HG03378 (cell line): ENCODE results near the gene RYR3.

Experiments used
- ATAC-seq: cut with Tn5 transposase; IDR thresholded peaks from one replicate; pipeline ENCODE4 v1.9.1; 2021; ENCODE audit warnings: mild to moderate bottlenecking, moderate library complexity; ENCODE audit not compliant: unreplicated experiment

RYR3 gene

GRCh38 chr15:33380406-33380805, 69.6 kb downstream of the RYR3 start:
- ATAC-seq: no peak

- no peak for ATAC-seq
Measured at GRCh38 chr15:33382491-33382890, 71.7 kb downstream of the RYR3 start.

GRCh38 chr15:33384307-33384706, 73.5 kb downstream of the RYR3 start:
- no peak for ATAC-seq

- ATAC-seq: no peak
Measured at GRCh38 chr15:33392453-33392852, 81.7 kb downstream of the RYR3 start.

GRCh38 chr15:33393546-33393945, 82.8 kb downstream of the RYR3 start:
- ATAC-seq: no peak

- no peak for ATAC-seq
Measured at GRCh38 chr15:33395321-33395720, 84.6 kb downstream of the RYR3 start.

GRCh38 chr15:33395846-33396245, 85.1 kb downstream of the RYR3 start:
- no peak for ATAC-seq

GRCh38 chr15:33396475-33396874, 85.7 kb downstream of the RYR3 start:
- no peak for ATAC-seq

- ATAC-seq: no peak
Measured at GRCh38 chr15:33398555-33398954, 87.8 kb downstream of the RYR3 start.

GRCh38 chr15:33400941-33401340, 90.2 kb downstream of the RYR3 start:
- no peak for ATAC-seq

GRCh38 chr15:33402600-33402999, 91.8 kb downstream of the RYR3 start:
- no peak for ATAC-seq

GRCh38 chr15:33405096-33405495, 94.3 kb downstream of the RYR3 start:
- ATAC-seq: no peak

GRCh38 chr15:33411596-33412540, 101.1 kb downstream of the RYR3 start:
- ATAC-seq: no peak

GRCh38 chr15:33419701-33420100, 108.9 kb downstream of the RYR3 start:
- ATAC-seq: no peak

GRCh38 chr15:33424025-33424424, 113.3 kb downstream of the RYR3 start:
- ATAC-seq: no peak

GRCh38 chr15:33425142-33425541, 114.4 kb downstream of the RYR3 start:
- ATAC-seq: no peak

- no peak for ATAC-seq
Measured at GRCh38 chr15:33430577-33430976, 119.8 kb downstream of the RYR3 start.

GRCh38 chr15:33433821-33434220, 123.1 kb downstream of the RYR3 start:
- no peak for ATAC-seq

- ATAC-seq: no peak
Measured at GRCh38 chr15:33438396-33438795, 127.6 kb downstream of the RYR3 start.

- ATAC-seq: no peak
Measured at GRCh38 chr15:33440900-33441299, 130.1 kb downstream of the RYR3 start.

GRCh38 chr15:33442449-33442848, 131.7 kb downstream of the RYR3 start:
- no peak for ATAC-seq

GRCh38 chr15:33443708-33444107, 132.9 kb downstream of the RYR3 start:
- no peak for ATAC-seq

- no peak for ATAC-seq
Measured at GRCh38 chr15:33445984-33446383, 135.2 kb downstream of the RYR3 start.
